ENCODE measurements around the gene NLK. TPM values are rescaled to one million over a fixed set of nuclear protein-coding genes. Genes with fewer than 3 reads are reported as not detected.
"Not testable (repeated sequence)": the region's sequence is repeated elsewhere in the genome, so short reads cannot be mapped to it uniquely, and the experiment has no call there.

The NLK gene
- total RNA-seq, 1 donor from 2014 or later: 23.8 TPM

DNA sequence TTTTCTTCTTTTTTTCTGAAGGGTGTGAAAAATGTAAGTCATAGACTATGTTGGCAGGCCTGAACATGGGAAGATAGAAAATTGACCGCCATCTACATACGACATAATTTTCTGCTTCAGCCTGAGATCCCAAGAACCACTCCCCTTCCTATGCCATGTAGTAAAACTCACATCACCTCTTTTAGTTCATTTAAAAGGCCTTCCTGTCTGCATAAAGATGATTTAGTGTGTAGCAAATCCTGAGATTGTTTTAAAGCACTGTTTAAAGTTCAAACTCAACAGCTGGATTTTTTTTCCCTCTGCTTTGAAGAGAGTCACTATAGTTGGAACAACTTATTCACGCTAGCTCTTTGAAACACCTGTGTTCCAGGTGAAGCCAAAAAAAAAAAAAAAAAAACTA lies 101.5 kb downstream of the NLK start:
- intact Hi-C loops (cut with DNase I): no loop called here
- no peaks in the 10 kb centered on the region for H3K9me3 ChIP-seq
- H3K4me1 ChIP-seq: no peaks in the 10 kb centered on the region
- DNase-seq (no peak), ATAC-seq (no peak)
- TF ChIP-seq, protein P1, sequence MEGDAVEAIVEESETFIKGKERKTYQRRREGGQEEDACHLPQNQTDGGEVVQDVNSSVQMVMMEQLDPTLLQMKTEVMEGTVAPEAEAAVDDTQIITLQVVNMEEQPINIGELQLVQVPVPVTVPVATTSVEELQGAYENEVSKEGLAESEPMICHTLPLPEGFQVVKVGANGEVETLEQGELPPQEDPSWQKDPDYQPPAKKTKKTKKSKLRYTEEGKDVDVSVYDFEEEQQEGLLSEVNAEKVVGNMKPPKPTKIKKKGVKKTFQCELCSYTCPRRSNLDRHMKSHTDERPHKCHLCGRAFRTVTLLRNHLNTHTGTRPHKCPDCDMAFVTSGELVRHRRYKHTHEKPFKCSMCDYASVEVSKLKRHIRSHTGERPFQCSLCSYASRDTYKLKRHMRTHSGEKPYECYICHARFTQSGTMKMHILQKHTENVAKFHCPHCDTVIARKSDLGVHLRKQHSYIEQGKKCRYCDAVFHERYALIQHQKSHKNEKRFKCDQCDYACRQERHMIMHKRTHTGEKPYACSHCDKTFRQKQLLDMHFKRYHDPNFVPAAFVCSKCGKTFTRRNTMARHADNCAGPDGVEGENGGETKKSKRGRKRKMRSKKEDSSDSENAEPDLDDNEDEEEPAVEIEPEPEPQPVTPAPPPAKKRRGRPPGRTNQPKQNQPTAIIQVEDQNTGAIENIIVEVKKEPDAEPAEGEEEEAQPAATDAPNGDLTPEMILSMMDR (IDR thresholded peaks at IDR 0.05): no peak
- no peaks in the 10 kb centered on the region for H3K36me3 ChIP-seq
- H3K27ac ChIP-seq: no peak overlapping the region
- H3K27me3 ChIP-seq (ENCODE audit: low read depth): no peaks in the 10 kb centered on the region
- H3K4me3 ChIP-seq: no peak overlapping the region

DNA sequence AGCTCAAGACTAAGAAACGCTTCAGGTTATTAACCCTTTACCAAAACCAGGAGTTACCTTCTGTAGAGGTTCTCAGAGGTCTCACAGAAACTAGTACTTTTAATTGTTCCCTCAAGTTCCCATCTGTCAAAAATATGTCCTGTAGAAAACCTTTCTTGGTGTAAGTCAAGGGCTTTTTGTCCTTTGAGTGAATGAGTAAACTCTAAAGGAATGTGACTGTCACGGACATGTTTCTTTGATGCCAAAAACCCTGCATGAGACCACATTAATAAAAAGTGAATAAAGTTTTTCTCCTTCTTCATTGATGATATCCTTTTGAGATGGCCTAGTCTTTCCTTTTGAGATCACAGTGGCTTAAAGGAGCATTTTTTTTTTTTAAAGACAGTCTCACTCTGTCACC lies 102.9 kb downstream of the NLK start:
- intact Hi-C loops (cut with DNase I): no loop called here
- ATAC-seq: no peak
- TF ChIP-seq, protein P1 (IDR thresholded peaks at IDR 0.05): no peak

DNA sequence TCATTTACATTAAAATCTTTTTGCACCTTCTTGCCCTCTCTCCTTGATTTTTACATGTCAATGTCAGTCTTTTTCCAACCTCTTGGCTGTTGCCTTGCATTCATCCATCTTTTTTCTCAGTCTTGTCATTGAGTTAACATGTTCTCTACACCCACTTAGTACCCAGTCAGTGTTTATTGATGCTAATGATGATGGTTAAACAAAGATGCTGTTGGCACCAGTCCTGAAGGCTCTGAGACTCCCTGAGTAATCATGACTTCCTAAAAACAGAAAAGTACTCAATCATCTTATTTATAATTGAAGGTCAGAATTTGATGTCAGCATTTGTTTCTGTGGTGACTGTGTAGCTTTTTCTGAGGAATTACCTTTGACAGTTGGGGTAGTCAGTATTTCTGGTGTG lies 104.5 kb downstream of the NLK start:
- intact Hi-C loops (cut with DNase I): no loop called here
- Histone ChIP-seq H3K4me3 (no peak overlapping the region), H3K27ac (no peak overlapping the region), H3K9me3 (no peaks in the 10 kb centered on the region), H3K27me3 (ENCODE audit: low read depth) (no peaks in the 10 kb centered on the region), H3K4me1 (no peaks in the 10 kb centered on the region), H3K36me3 (no peaks in the 10 kb centered on the region)
- no peak for DNase-seq
- TF ChIP-seq, protein P1 (IDR thresholded peaks at IDR 0.05): no peak
- ATAC-seq: no peak

More for the DNA sequence above, 102.9 kb downstream of the NLK start:
- no peaks in the 10 kb centered on the region for H3K36me3 ChIP-seq
- H3K27me3 ChIP-seq (ENCODE audit: low read depth): no peaks in the 10 kb centered on the region
- H3K4me1 ChIP-seq: no peaks in the 10 kb centered on the region
- no peak for DNase-seq
- H3K27ac ChIP-seq: no peak overlapping the region
- no peak overlapping the region for H3K4me3 ChIP-seq
- no peaks in the 10 kb centered on the region for H3K9me3 ChIP-seq

DNA sequence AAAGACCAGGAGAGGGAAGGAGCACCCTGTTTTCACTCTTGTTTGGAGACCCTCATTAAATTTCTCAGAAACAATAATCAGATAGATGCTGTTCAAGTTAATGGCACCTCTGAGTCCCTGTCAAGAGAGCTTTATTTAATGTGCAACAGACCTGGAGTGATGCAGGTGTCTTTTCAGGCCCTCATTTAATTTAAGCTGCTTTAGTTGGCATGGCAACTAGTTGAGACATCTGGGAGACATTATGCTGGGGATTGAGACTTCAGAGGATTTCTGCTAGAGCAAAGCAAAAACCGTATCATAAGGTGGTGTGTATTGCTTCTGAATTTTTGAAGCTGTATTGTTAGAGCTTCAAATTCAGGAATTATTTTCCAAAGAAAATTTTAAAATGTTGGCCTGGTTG lies 108.5 kb downstream of the NLK start:
- DNase-seq (no peak), ATAC-seq (no peak)
- TF ChIP-seq, protein P1 (IDR thresholded peaks at IDR 0.05): no peak
- Histone ChIP-seq H3K27ac (no peak overlapping the region), H3K9me3 (no peaks in the 10 kb centered on the region), H3K4me3 (no peak overlapping the region), H3K36me3 (no peaks in the 10 kb centered on the region), H3K27me3 (ENCODE audit: low read depth) (no peaks in the 10 kb centered on the region), H3K4me1 (no peaks in the 10 kb centered on the region)
- intact Hi-C loops (cut with DNase I): no loop called here

DNA sequence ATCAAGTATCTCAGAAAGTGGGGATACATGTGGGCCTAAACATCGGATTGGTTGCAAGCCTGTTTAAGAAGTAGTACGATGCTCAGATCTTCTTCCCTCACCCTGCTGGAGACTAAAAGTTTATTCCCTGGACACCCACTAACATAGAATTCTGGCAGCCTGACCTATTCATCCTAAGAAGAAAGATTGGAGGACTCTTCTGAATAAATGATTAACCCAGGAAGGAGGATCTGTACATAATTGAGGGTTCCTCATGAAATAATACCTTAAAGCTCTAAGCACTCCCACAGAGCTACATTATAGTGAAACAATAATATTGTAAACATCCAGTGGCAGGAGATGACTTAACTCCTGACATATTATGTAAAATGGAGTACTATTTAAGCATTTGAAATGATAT lies 111.7 kb downstream of the NLK start:
- no peaks in the 10 kb centered on the region for H3K4me1 ChIP-seq
- ATAC-seq (peak in 1 of 2 donors; percentile 37), DNase-seq (no peak)
- H3K36me3 ChIP-seq: no peaks in the 10 kb centered on the region
- TF ChIP-seq, protein P1 (IDR thresholded peaks at IDR 0.05): no peak
- no peaks in the 10 kb centered on the region for H3K9me3 ChIP-seq
- H3K27ac ChIP-seq: no peak overlapping the region
- no peaks in the 10 kb centered on the region for H3K27me3 ChIP-seq (ENCODE audit: low read depth)
- intact Hi-C loops (cut with DNase I): no loop called here
- H3K4me3 ChIP-seq: no peak overlapping the region

DNA sequence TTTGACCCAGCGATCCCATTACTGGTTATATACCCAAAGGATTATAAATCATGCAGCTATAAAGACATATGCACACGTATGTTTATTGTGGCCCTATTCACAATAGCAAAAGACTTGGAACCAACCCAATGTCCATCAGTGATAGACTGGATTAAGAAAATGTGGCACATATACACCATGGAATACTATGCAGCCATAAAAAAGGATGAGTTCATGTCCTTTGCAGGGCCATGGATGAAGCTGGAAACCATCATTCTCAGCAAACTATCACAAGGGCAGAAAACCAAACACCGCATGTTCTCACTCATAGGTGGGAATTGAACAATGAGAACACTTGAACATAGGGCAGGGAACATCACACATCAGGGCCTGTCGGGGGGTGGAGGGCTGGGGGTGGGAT lies 112.9 kb downstream of the NLK start:
- intact Hi-C loops (cut with DNase I); H3K4me1 ChIP-seq; H3K4me3 ChIP-seq; H3K27me3 ChIP-seq (ENCODE audit: low read depth); ATAC-seq; H3K27ac ChIP-seq; H3K36me3 ChIP-seq; H3K9me3 ChIP-seq; DNase-seq: not testable (repeated sequence)

Measured in lower lobe of right lung (tissue), 2 donors.